Spinal cord (tissue), 10 donors: Measurements from ENCODE around the gene IMP4. TPM values are rescaled to one million over a fixed set of nuclear protein-coding genes. Genes with fewer than 3 reads are reported as not detected.

Experiments used
- DNase-seq, 6 donors: peaks; one replicate each; pipeline versions ENCODE4 v3.0.0 to v3.0.0-alpha.2; 2013 to 2015; ENCODE audit warnings: low spot score in 6 of 6, low read depth in 4 of 6
- H3K27ac ChIP-seq: one replicate; pipeline ENCODE4 v1.5.1; 2013; ENCODE audit warnings: low read depth, low read length, control low read depth
- H3K27me3 ChIP-seq: one replicate; pipeline ENCODE4 v1.6.1; 2013; ENCODE audit warnings: low read length; ENCODE audit not compliant: control insufficient read depth, insufficient read depth
- H3K36me3 ChIP-seq: one replicate; pipeline ENCODE4 v1.6.1; 2013; ENCODE audit warnings: low read length; ENCODE audit not compliant: control insufficient read depth, insufficient read depth
- H3K4me1 ChIP-seq: one replicate; pipeline ENCODE4 v1.6.1; 2013; ENCODE audit warnings: low read length; ENCODE audit not compliant: control insufficient read depth, insufficient read depth
- H3K4me3 ChIP-seq: one replicate; pipeline ENCODE4 v1.5.1; 2013; ENCODE audit warnings: low read depth, low read length, control low read depth
- H3K9me3 ChIP-seq: one replicate; pipeline ENCODE4 v1.6.1; 2013; ENCODE audit warnings: low read length; ENCODE audit not compliant: control insufficient read depth, insufficient read depth
- WGBS: methylation state at CpG from one replicate; pipeline ENCODE4 v1.1.5; 2013; ENCODE audit warnings: missing lambda C conversion rate; ENCODE audit not compliant: insufficient coverage; 5-methylcytosine and 5-hydroxymethylcytosine counted together
- long read RNA-seq, 4 donors: transcript quantifications; one replicate each; lab custom pipeline, GENCODE V29; 2026
- polyA plus RNA-seq, 2 donors: library from polyadenylated mRNA; unstranded; fragments of 120-200 nt; gene quantifications; one replicate each; pipeline ENCODE4 v1.2.1, GENCODE V29; 2013; ENCODE audit not compliant: insufficient read length in 2 of 2
- total RNA-seq, 2 donors: library from RNA; depleted of rRNA in 1 of 2; stranded (reverse); fragments of 120-200 nt in 1 of 2; fragments of >200 nt in 1 of 2; gene quantifications; one replicate each; pipeline versions ENCODE4 v1.2.3 to v1.2.4, GENCODE V29; 2013 to 2014
- donor health status: healthy.

The IMP4 gene, protein sequence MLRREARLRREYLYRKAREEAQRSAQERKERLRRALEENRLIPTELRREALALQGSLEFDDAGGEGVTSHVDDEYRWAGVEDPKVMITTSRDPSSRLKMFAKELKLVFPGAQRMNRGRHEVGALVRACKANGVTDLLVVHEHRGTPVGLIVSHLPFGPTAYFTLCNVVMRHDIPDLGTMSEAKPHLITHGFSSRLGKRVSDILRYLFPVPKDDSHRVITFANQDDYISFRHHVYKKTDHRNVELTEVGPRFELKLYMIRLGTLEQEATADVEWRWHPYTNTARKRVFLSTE
- 10 to 100 TPM; 46.7 to 53.4 TPM for total RNA-seq
- 10 to 100 TPM; 54.8 to 55.1 TPM for polyA plus RNA-seq
- long read RNA-seq, donor 1, transcript IMP4-208 (8 exons, 2,379 nt) = minor isoform, 8 of 27 reads
- long read RNA-seq, donor 1, transcript IMP4-201 (9 exons, 1,740 nt) = major isoform, 9 of 27 reads
- long read RNA-seq, donor 1, transcript IMP4-202 (9 exons, 822 nt) = minor isoform, 7 of 27 reads
- long read RNA-seq, donor 1, partial matches to known transcripts = 0 of 27 reads
- long read RNA-seq, donor 1, other reads (novel, unspliced or antisense) = 0 of 27 reads
- long read RNA-seq, donor 2, transcript IMP4-201 (9 exons, 1,740 nt) = major isoform, 9 of 14 reads
- long read RNA-seq, donor 2, partial matches to known transcripts = 0 of 14 reads
- long read RNA-seq, donor 2, other reads (novel, unspliced or antisense) = 0 of 14 reads
- long read RNA-seq, donor 3, transcript IMP4-208 (8 exons, 2,379 nt) = major isoform, 5 of 11 reads
- long read RNA-seq, donor 3, partial matches to known transcripts = 0 of 11 reads
- long read RNA-seq, donor 3, other reads (novel, unspliced or antisense) = 0 of 11 reads
- long read RNA-seq, donor 4, transcript IMP4-208 (8 exons, 2,379 nt) = minor isoform, 6 of 24 reads
- long read RNA-seq, donor 4, transcript IMP4-201 (9 exons, 1,740 nt) = major isoform, 14 of 24 reads
- long read RNA-seq, donor 4, partial matches to known transcripts = 0 of 24 reads
- long read RNA-seq, donor 4, other reads (novel, unspliced or antisense) = 0 of 24 reads

DNA sequence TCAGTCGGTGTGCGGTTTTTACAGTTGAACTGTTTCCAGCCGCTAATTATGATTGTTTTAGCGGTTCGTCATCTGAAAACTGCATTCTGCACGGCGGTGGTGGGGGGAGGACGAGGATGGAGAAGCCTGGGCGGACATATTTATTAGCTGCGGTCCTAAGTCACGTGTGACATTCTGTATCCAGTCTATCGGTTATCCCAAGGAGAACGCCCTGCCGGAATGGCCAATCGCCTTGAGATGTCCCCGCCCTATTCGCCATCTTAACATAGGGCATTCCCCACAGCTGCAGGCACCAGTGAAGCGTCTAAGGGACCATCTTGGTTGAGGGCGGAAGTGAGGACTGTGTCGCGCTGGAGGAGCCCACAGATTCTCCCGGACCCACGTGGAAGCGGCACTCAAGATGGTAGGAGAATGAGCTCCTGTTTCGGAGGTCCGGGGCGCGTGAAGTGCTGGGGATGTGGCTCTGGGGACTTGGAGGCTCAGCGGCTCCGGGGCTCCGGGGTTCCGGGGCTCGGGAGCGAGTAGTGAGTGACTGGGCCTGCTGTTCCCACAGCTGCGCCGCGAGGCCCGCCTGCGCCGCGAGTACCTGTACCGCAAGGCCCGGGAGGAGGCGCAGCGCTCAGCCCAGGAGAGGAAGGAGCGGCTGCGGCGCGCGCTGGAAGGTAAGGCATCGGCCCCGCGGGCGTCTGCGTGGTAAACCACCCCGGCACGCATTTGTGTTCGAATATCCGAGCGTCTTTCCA, at the start of gene IMP4:
Gene IMP4 (plus strand): TSS at position 365 of the 743 bp plus-strand sequence. CDS start 36 bp downstream, at position 401.
- H3K27ac ChIP-seq = peak within 1 kb of the TSS; percentile 95
- peak; percentile 96 to 100 (median 98) for DNase-seq
- 0% methylated on average over 58 of the region's 60 CpGs for WGBS
- no peaks in the 10 kb centered on the region for H3K27me3 ChIP-seq
- H3K36me3 ChIP-seq = peaks cover 53% of the 10 kb centered on the region
- peaks cover 22% of the 10 kb centered on the region for H3K4me1 ChIP-seq
- H3K9me3 ChIP-seq = no peaks in the 10 kb centered on the region
- peak within 1 kb of the TSS; percentile 95 for H3K4me3 ChIP-seq

DNA sequence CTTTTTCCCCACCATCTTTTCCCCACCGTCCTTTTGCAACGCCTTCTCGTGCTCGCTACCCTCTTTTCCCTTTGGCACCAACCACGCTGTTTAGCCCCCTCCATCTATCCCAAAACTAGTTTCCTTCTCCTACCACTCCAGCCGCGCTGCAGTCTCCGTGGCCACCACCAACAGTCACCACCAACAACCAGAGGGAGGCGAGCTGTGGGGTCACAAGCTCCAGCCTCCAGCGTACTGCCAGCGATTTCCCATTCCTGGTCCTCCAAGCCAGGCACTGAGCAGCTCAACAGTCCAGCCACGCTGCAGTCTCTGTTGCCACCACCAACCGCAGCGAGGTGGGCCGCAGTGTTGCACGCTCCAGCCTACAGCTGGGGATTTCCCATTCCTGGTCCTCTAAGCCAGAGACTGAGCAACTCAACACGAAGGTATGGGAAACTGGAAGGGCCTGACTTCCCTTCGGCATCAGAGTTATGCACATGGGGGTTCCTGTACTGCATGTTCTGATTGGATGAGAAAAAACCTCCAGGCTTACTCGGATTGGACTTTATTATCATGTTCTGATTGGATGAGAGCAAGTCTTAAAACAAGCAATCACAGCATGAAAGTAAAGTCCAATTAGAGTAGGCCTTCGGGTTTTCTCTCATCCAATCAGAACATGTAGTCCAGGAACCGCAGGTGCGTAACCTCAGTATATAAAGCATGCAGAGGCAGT, 42.3 kb upstream of the IMP4 start:
- H3K9me3 ChIP-seq = no peaks in the 10 kb centered on the region
- no peaks in the 10 kb centered on the region for H3K27me3 ChIP-seq
- no peak overlapping the region for H3K4me3 ChIP-seq
- H3K27ac ChIP-seq = no peak overlapping the region
- WGBS = 69% methylated on average over 21 of the region's 22 CpGs
- H3K36me3 ChIP-seq = no peaks in the 10 kb centered on the region
- DNase-seq = no peak
- H3K4me1 ChIP-seq = no peaks in the 10 kb centered on the region

DNA sequence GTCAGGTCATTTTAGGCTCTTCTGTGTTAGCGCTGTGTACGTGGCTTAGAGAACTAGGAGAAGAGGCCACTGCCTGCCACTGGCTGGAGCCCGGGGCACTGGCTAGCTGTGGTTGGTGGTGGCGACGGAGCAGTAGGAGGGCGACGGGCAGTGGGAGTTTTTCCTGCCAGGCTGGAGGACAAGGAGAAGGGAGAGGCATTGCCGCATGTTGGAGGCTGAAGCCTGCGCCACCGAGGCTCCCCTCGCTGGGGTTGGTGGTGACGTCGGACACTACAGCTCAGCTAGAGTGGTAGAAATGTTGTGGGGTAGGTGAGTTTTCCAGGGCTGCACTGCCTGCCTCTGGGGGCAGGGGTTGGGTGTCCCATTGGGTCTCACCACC, 41.7 kb upstream of the IMP4 start:
- no peaks in the 10 kb centered on the region for H3K9me3 ChIP-seq
- H3K4me3 ChIP-seq = no peak overlapping the region
- no peak overlapping the region for H3K27ac ChIP-seq
- H3K36me3 ChIP-seq = no peaks in the 10 kb centered on the region
- H3K4me1 ChIP-seq = no peaks in the 10 kb centered on the region
- H3K27me3 ChIP-seq = no peaks in the 10 kb centered on the region
- DNase-seq = no peak
- WGBS = 95% methylated on average over 11 of the region's 13 CpGs

DNA sequence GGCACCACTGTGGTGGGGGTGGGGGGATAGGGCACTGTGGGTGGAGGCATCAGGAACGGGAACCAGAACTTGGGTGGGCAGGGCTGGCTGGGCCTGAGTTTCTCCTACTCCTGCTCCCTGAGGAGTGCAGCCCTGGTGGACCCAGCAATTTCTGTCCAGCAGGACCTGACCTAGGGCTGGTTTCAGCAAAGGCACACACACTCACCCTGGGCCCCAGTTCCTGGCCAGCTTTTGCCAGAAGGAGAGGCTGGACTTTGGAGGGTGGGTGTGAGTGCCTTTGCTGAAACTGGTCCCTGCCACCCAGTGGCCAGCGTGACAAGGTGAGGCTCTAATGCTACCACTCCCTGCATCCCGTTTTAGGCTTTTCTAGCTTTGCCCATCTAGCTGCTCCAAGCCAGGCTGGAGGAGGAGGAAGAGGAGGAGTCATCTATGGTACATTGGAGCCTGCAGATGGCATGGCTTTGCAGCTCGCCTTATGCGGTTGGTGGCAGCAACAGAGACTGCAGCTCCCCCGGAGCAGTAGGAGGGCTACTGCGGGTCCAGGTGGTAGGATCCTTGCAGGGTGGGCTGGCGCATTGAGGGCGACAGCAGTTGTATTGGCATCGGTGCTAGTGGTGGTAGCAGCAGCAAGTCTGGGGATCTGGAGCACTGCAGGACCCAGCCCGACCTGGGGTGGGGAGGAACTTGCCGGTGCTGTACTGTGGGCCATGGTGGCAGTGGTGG, 40.4 kb upstream of the IMP4 start:
- DNase-seq = no peak
- no peaks in the 10 kb centered on the region for H3K9me3 ChIP-seq
- H3K27ac ChIP-seq = no peak overlapping the region
- no peak overlapping the region for H3K4me3 ChIP-seq
- H3K27me3 ChIP-seq = no peaks in the 10 kb centered on the region
- H3K36me3 ChIP-seq = no peaks in the 10 kb centered on the region
- WGBS = 86% methylated on average over 11 of the region's 12 CpGs
- no peaks in the 10 kb centered on the region for H3K4me1 ChIP-seq

DNA sequence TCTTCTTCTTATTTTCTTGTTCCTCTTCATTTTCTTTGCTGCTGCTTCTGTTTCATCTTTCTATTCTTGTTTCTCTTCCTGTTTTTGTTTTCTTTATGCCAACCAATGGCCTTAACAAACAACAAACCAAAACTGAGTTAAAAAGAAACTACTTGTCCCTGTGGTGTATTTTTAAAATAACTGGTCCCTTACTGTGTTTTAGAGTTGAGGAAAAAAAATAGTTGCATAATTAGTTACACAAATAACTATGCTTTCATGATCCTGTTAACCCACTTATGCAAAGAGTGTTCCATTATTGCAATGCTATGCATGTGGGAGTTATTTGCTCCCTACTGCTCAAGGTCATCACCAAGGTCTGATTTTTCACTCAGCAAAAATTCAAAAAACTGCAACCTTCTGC, 39.5 kb upstream of the IMP4 start:
- DNase-seq = peak in 1 of 6 donors; percentile 61
- Histone ChIP-seq H3K4me3 (no peak overlapping the region), H3K27me3 (no peaks in the 10 kb centered on the region), H3K9me3 (no peaks in the 10 kb centered on the region), H3K36me3 (no peaks in the 10 kb centered on the region), H3K4me1 (no peaks in the 10 kb centered on the region), H3K27ac (no peak overlapping the region)

DNA sequence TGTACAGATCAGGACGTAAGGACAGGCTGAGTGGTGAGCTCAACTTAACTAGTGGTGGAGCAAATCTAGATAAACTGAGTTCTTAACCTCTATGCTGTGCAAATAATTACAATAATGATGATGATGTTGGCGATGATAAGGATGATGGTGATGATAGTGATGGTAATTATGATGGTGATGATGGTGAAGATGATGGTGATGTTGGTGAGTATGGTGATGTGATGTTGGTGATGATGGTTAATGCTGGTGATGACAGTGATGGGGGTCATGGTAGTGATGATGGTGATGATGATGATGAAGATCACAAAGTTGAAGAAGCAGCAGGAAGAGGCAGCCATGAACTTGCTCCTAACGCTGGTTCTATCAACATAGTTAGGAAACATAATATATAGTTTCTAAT, 38.0 kb upstream of the IMP4 start:
- Histone ChIP-seq H3K27me3 (no peaks in the 10 kb centered on the region), H3K36me3 (no peaks in the 10 kb centered on the region), H3K4me1 (no peaks in the 10 kb centered on the region), H3K9me3 (no peaks in the 10 kb centered on the region), H3K27ac (no peak overlapping the region), H3K4me3 (no peak overlapping the region)
- no peak for DNase-seq
- 85% methylated on average over 2 of the region's 3 CpGs for WGBS

DNA sequence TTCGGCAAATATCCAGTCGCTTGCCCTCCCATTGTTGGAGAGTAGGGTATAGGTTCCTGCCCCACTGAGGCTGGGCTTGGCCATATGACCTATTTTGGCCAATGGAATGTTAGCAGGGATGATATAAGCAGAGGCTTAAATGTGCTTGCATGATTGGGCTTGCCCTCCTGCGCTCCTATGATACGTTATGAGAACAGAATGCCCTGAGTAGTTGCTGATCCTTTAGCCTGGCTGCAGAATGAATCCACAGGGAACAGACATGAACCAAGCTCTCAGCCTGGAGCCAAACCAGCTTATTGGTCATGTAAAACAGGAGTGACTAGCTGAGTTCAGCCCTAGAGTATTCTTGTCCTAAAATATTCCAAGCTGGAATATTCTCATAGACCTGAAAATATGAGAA, 34.8 kb upstream of the IMP4 start:
- H3K27ac ChIP-seq = no peak overlapping the region
- WGBS = 94% methylated on average over 4 of the region's 4 CpGs

DNA sequence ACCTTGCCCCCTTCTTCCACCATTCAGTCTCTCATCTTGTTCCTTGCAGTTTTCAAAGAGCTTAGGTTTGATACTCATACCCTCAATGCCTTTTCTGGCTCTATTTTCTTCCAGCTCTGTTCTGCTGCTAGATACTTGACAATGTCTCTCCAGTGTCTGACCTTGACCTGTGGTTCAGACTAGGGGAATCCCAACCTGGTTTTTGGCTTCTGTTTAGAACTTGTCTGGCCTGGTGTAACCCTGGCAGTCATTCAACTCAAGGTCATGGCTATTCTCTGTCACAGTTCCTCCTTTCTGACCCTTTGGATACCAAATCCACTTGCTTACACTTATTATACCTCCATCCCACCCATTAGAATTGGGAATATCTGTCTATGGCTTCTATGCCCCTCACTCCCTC, 31.8 kb upstream of the IMP4 start:
- no peaks in the 10 kb centered on the region for H3K9me3 ChIP-seq
- no peak for DNase-seq
- H3K27me3 ChIP-seq = peaks cover 5% of the 10 kb centered on the region
- H3K36me3 ChIP-seq = no peaks in the 10 kb centered on the region
- H3K4me1 ChIP-seq = peaks cover 10% of the 10 kb centered on the region
- H3K4me3 ChIP-seq = no peak overlapping the region
- H3K27ac ChIP-seq = no peak overlapping the region

More for the DNA sequence above, 34.8 kb upstream of the IMP4 start:
- DNase-seq = no peak
- Histone ChIP-seq H3K9me3 (no peaks in the 10 kb centered on the region), H3K27me3 (peaks cover 3% of the 10 kb centered on the region), H3K36me3 (no peaks in the 10 kb centered on the region), H3K4me1 (no peaks in the 10 kb centered on the region), H3K4me3 (no peak overlapping the region)
